Cardiac ventricle fibroblast (primary cell): Measurements from ENCODE around the gene CGA. TPM values are rescaled to one million over a fixed set of nuclear protein-coding genes. Genes with fewer than 3 reads are reported as not detected.

Experiments used
- total RNA-seq: library from RNA; depleted of rRNA; stranded (reverse); fragments of >200 nt; gene quantifications from 2 replicates; pipeline ENCODE4 v1.2.3, GENCODE V29; 2015

CGA gene
- not detected in 2 replicates for total RNA-seq

GRCh38 chr6:87095087-87095509 lies at the start of gene CGA:
Gene CGA, minus strand, starts transcription at chr6:87095106. Its CDS starts 6,906 bp downstream, at chr6:87088200.

Other genes starting within 250 kb of the CGA start
- not detected in 2 replicates for gene HTR1E, start 157.6 kb downstream of the CGA start, total RNA-seq
- gene ZNF292, start 60.5 kb upstream of the CGA start, total RNA-seq, result 17.7 and 19.0 TPM in 2 replicates
- gene SMIM8, start 227.5 kb upstream of the CGA start, total RNA-seq, result 2.4 and 7.3 TPM in 2 replicates
- gene GJB7, start 234.2 kb upstream of the CGA start, total RNA-seq, result not detected in 2 replicates
- gene C6orf163, start 249.7 kb upstream of the CGA start, total RNA-seq, result 0.44 and 0.68 TPM in 2 replicates